NCI-H2227 treated with DMSO at 0.1 percent for 48 hours (cell line): ENCODE data around the gene CCT3.
"Not testable (repeated sequence)": the region's sequence is repeated elsewhere in the genome, so short reads cannot be mapped to it uniquely, and the experiment has no call there.

Experiments
- DNase-seq: peaks from one replicate; lab custom pipeline; 2025; lab: John Stamatoyannopoulos, UW

The CCT3 gene

GRCh38 chr1:156368889-156369684 is 31.0 kb upstream of the CCT3 start, which contains the start of gene RHBG:
TSS of gene RHBG (plus strand) at chr1:156369211. CDS start at chr1:156369250, 39 bp downstream.
- DNase-seq: no peak

GRCh38 chr1:156368157-156368658 is 30.1 kb upstream of the CCT3 start:
- DNase-seq: no peak

GRCh38 chr1:156367383-156368156 is 29.5 kb upstream of the CCT3 start:
- DNase-seq: no peak

- DNase-seq: no peak
Measured at GRCh38 chr1:156366378-156367166, 28.5 kb upstream of the CCT3 start.

- DNase-seq: no peak
Measured at GRCh38 chr1:156365754-156366153, 27.7 kb upstream of the CCT3 start.

GRCh38 chr1:156360534-156360933 is 22.4 kb upstream of the CCT3 start:
- no peak for DNase-seq

GRCh38 chr1:156359973-156360372 is 21.9 kb upstream of the CCT3 start:
- DNase-seq: no peak

GRCh38 chr1:156359249-156359648 is 21.2 kb upstream of the CCT3 start:
- DNase-seq: no peak

- DNase-seq: peak; percentile 18
Measured at GRCh38 chr1:156358641-156359040, 20.5 kb upstream of the CCT3 start.

- DNase-seq: no peak
Measured at GRCh38 chr1:156357977-156358376, 19.9 kb upstream of the CCT3 start.

GRCh38 chr1:156356875-156357534 is 18.9 kb upstream of the CCT3 start:
- peak; percentile 40 for DNase-seq

GRCh38 chr1:156356262-156356874 is 18.3 kb upstream of the CCT3 start:
- DNase-seq: no peak

- DNase-seq: not testable (repeated sequence)
Measured at GRCh38 chr1:156352481-156352880, 14.4 kb upstream of the CCT3 start.

- no peak for DNase-seq
Measured at GRCh38 chr1:156347331-156347730, 9.2 kb upstream of the CCT3 start.

GRCh38 chr1:156346636-156347035 is 8.5 kb upstream of the CCT3 start:
- no peak for DNase-seq

GRCh38 chr1:156346035-156346434 is 7.9 kb upstream of the CCT3 start:
- DNase-seq: not testable (repeated sequence)

GRCh38 chr1:156344409-156344808 is 6.3 kb upstream of the CCT3 start:
- DNase-seq: no peak

GRCh38 chr1:156342166-156342955 is 4.3 kb upstream of the CCT3 start:
- no peak for DNase-seq

GRCh38 chr1:156337888-156338179 is 258 bp downstream of the CCT3 start:
- no peak for DNase-seq

GRCh38 chr1:156337052-156337887 is 822 bp downstream of the CCT3 start:
- DNase-seq: no peak
